ENCODE measurements around the gene KHSRP.
"Not testable (repeated sequence)": the region's sequence is repeated elsewhere in the genome, so short reads cannot be mapped to it uniquely, and the experiment has no call there.

Gene KHSRP

GRCh38 chr19:6451583-6452222 lies 27.1 kb upstream of the KHSRP start:
- DNase-seq, result no peak

- DNase-seq, result no peak
Measured at GRCh38 chr19:6450166-6450565, 25.6 kb upstream of the KHSRP start.

GRCh38 chr19:6448045-6448444 lies 23.4 kb upstream of the KHSRP start:
- no peak for DNase-seq

GRCh38 chr19:6446452-6446851 lies 21.8 kb upstream of the KHSRP start:
- no peak for DNase-seq

- DNase-seq, result no peak
Measured at GRCh38 chr19:6443986-6444385, 19.4 kb upstream of the KHSRP start.

GRCh38 chr19:6442087-6442688 lies 17.6 kb upstream of the KHSRP start:
- no peak for DNase-seq

- no peak for DNase-seq
Measured at GRCh38 chr19:6440905-6441304, 16.3 kb upstream of the KHSRP start.

- DNase-seq, result no peak
Measured at GRCh38 chr19:6439743-6440142, 15.1 kb upstream of the KHSRP start.

- DNase-seq, result no peak
Measured at GRCh38 chr19:6433663-6434062, 9.1 kb upstream of the KHSRP start, which contains the start of gene SLC25A41. Gene SLC25A41, minus strand, starts transcription at chr19:6433763. Its CDS starts 70 bp downstream, at chr19:6433693.

- DNase-seq, result no peak
Measured at GRCh38 chr19:6433165-6433564, 8.6 kb upstream of the KHSRP start.

- DNase-seq, result no peak
Measured at GRCh38 chr19:6431891-6432290, 7.3 kb upstream of the KHSRP start.

- no peak for DNase-seq
Measured at GRCh38 chr19:6429419-6430221, 5.0 kb upstream of the KHSRP start.

- not testable (repeated sequence) for DNase-seq
Measured at GRCh38 chr19:6428692-6429418, 4.2 kb upstream of the KHSRP start.

- DNase-seq, result no peak
Measured at GRCh38 chr19:6427131-6427530, 2.5 kb upstream of the KHSRP start.

GRCh38 chr19:6425732-6426620 lies 1.4 kb upstream of the KHSRP start:
- peak; percentile 12 for DNase-seq

- peak; percentile 98 for DNase-seq
Measured at GRCh38 chr19:6424939-6425731, 524 bp upstream of the KHSRP start.

GRCh38 chr19:6423499-6424194 lies 964 bp downstream of the KHSRP start:
- peak; percentile 19 for DNase-seq

- DNase-seq, result no peak
Measured at GRCh38 chr19:6421075-6422014, 3.3 kb downstream of the KHSRP start.

- no peak for DNase-seq
Measured at GRCh38 chr19:6418562-6418932, 6.1 kb downstream of the KHSRP start.
